H1 (cell line): ENCODE results near the gene PGAM2. TPM values are rescaled to one million over a fixed set of nuclear protein-coding genes. Genes with fewer than 3 reads are reported as not detected.

Experiments
- CTCF ChIA-PET: fragments of 300-600 bp; sonication (Branson Sonifier 250); formaldehyde crosslinking; loops from one replicate; lab custom pipeline; 2021; ENCODE audit not compliant: partially characterized antibody; lab: Charles Lee
- POLR2A ChIA-PET: fragments of 300-600 bp; sonication (Branson Sonifier 250); formaldehyde crosslinking; loops from one replicate; lab custom pipeline; 2021; ENCODE audit warnings: inconsistent platforms; ENCODE audit not compliant: partially characterized antibody; lab: Charles Lee
- DNase-seq, 2 experiments: peaks; one replicate each; pipeline versions ENCODE4 v3.0.0 to v3.0.0-alpha.2; 2010 to 2022; ENCODE audit warnings: low spot score in 2 of 2, low read depth in 1 of 2, mixed read lengths in 1 of 2
- FAIRE-seq: peaks from 2 replicates; lab custom pipeline; 2011; peaks lifted over from hg19 to GRCh38; lab: Jason Lieb, UNC
- H2AFZ ChIP-seq: 2 replicates; pipeline ENCODE4 v1.8.1; 2012; ENCODE audit warnings: low read length, inconsistent platforms
- H2AK5ac ChIP-seq: 2 replicates; pipeline ENCODE4 v1.6.1; 2013; ENCODE audit warnings: low read depth, low read length
- H2BK120ac ChIP-seq: replicated peaks from 2 replicates; pipeline ENCODE3; 2013; ENCODE audit warnings: low read depth, low read length, inconsistent platforms
- H2BK12ac ChIP-seq: 2 replicates; pipeline ENCODE4 v1.6.1; 2013; ENCODE audit warnings: low read depth, low read length
- H2BK15ac ChIP-seq: 2 replicates; pipeline ENCODE4 v1.6.1; 2013; ENCODE audit warnings: low read length
- H2BK20ac ChIP-seq: 2 replicates; pipeline ENCODE4 v1.6.1; 2013; ENCODE audit warnings: low read length
- H2BK5ac ChIP-seq: 2 replicates; pipeline ENCODE4 v1.6.1; 2013; ENCODE audit warnings: low read depth, low read length
- H3K14ac ChIP-seq: 2 replicates; pipeline ENCODE4 v1.6.1; 2013; ENCODE audit warnings: inconsistent platforms; ENCODE audit not compliant: insufficient read length
- H3K18ac ChIP-seq: 2 replicates; pipeline ENCODE4 v1.6.1; 2013; ENCODE audit warnings: low read length; ENCODE audit errors: extremely low read depth
- H3K23ac ChIP-seq: 2 replicates; pipeline ENCODE4 v1.6.1; 2013; ENCODE audit warnings: inconsistent platforms; ENCODE audit not compliant: insufficient read length
- H3K23me2 ChIP-seq: 2 replicates; pipeline ENCODE4 v1.6.1; 2013; ENCODE audit warnings: low read depth, low read length
- H3K27ac ChIP-seq: 2 replicates; pipeline ENCODE4 v1.6.1; 2011; ENCODE audit warnings: low read depth, low read length, inconsistent platforms
- H3K27me3 ChIP-seq, 4 experiments: replicated peaks in 1 of 4; 1 replicate in 1 of 4; 2 replicates in 3 of 4; pipeline versions ENCODE4 v1.6.1 to v1.8.1; 2011 to 2013; ENCODE audit warnings: low read length in 3 of 4, mild to moderate bottlenecking in 3 of 4, inconsistent platforms in 2 of 4, mixed read lengths in 2 of 4, moderate library complexity in 1 of 4; ENCODE audit not compliant: control insufficient read depth in 3 of 4, insufficient read depth in 3 of 4; ENCODE audit errors: extremely low read depth in 1 of 4
- H3K36me3 ChIP-seq, 4 experiments: 2 replicates each; pipeline versions ENCODE4 v1.6.1 to v1.8.1; 2011 to 2013; ENCODE audit warnings: mild to moderate bottlenecking in 4 of 4, low read length in 3 of 4, moderate library complexity in 2 of 4, control low read depth in 1 of 4, inconsistent platforms in 1 of 4; ENCODE audit not compliant: insufficient read depth in 4 of 4, control insufficient read depth in 2 of 4
- H3K4ac ChIP-seq: replicated peaks from 2 replicates; pipeline ENCODE3; 2013; ENCODE audit warnings: low read length, low read depth, mixed read lengths, inconsistent platforms; ENCODE audit not compliant: insufficient read length
- H3K4me1 ChIP-seq, 4 experiments: replicated peaks in 1 of 4; 1 replicate in 1 of 4; 2 replicates in 3 of 4; pipeline versions ENCODE4 v1.6.1 to v1.8.1; 2011 to 2013; ENCODE audit warnings: low read length in 3 of 4, inconsistent platforms in 2 of 4, mixed read lengths in 1 of 4; ENCODE audit not compliant: insufficient read depth in 4 of 4, control insufficient read depth in 3 of 4
- H3K4me2 ChIP-seq, 2 experiments: 2 replicates each; pipeline versions ENCODE4 v1.6.1 to v1.8.1; 2011 to 2013; ENCODE audit warnings: low read depth in 2 of 2, low read length in 2 of 2, control low read depth in 1 of 2, inconsistent platforms in 1 of 2, mild to moderate bottlenecking in 1 of 2; ENCODE audit not compliant: insufficient read depth in 1 of 2
- H3K4me3 ChIP-seq, 4 experiments: fragments of 200-600, 300-600 bp in 1 of 4; sonication (generic), shearing (Covaris generic), sonication (Bioruptor Twin) in 1 of 4; 2 replicates each; pipeline versions ENCODE4 v1.5.1 to v1.8.1; 2011 to 2016; ENCODE audit warnings: low read length in 4 of 4, low read depth in 3 of 4, control low read depth in 2 of 4, inconsistent platforms in 2 of 4, mild to moderate bottlenecking in 2 of 4, mixed read lengths in 1 of 4, moderate library complexity in 1 of 4; ENCODE audit not compliant: insufficient read depth in 2 of 4; ENCODE audit errors: extremely low read depth in 1 of 4
- H3K56ac ChIP-seq: replicated peaks from 2 replicates; pipeline ENCODE3; 2013; ENCODE audit warnings: low read depth, mild to moderate bottlenecking, mixed read lengths, low read length, inconsistent platforms; ENCODE audit not compliant: insufficient read length
- H3K79me1 ChIP-seq: 2 replicates; pipeline ENCODE4 v1.6.1; 2013; ENCODE audit warnings: low read depth, low read length, control low read depth
- H3K79me2 ChIP-seq, 2 experiments: 2 replicates each; pipeline versions ENCODE4 v1.6.1 to v1.8.1; 2012 to 2013; ENCODE audit warnings: low read length in 2 of 2, mild to moderate bottlenecking in 2 of 2, inconsistent platforms in 1 of 2; ENCODE audit not compliant: insufficient read depth in 2 of 2, control insufficient read depth in 1 of 2
- H3K9ac ChIP-seq, 4 experiments: replicated peaks in 1 of 4; 1 replicate in 1 of 4; 2 replicates in 3 of 4; pipeline versions ENCODE4 v1.6.1 to v1.8.1; 2011 to 2013; ENCODE audit warnings: low read depth in 3 of 4, low read length in 3 of 4, control low read depth in 2 of 4, mild to moderate bottlenecking in 2 of 4, moderate library complexity in 2 of 4, inconsistent platforms in 1 of 4; ENCODE audit errors: extremely low read depth in 1 of 4
- H3K9me3 ChIP-seq, 2 experiments: 2 replicates each; pipeline versions ENCODE4 v1.6.1 to v1.8.1; 2012 to 2013; ENCODE audit warnings: mild to moderate bottlenecking in 2 of 2, moderate library complexity in 2 of 2, control low read depth in 1 of 2, inconsistent platforms in 1 of 2, low read depth in 1 of 2, low read length in 1 of 2, mixed read lengths in 1 of 2; ENCODE audit not compliant: insufficient read depth in 2 of 2
- H4K20me1 ChIP-seq, 2 experiments: replicated peaks in 1 of 2; 2 replicates each; pipeline versions ENCODE3 to v1.8.1; 2011 to 2013; ENCODE audit warnings: inconsistent platforms in 2 of 2, low read length in 2 of 2, mild to moderate bottlenecking in 1 of 2; ENCODE audit not compliant: insufficient read depth in 2 of 2, control insufficient read depth in 1 of 2
- H4K5ac ChIP-seq: 2 replicates; pipeline ENCODE4 v1.6.1; 2013; ENCODE audit warnings: low read length, low read depth, mixed read lengths, inconsistent platforms; ENCODE audit not compliant: insufficient read length
- H4K8ac ChIP-seq: 2 replicates; pipeline ENCODE4 v1.8.0; 2013; ENCODE audit warnings: mild to moderate bottlenecking, moderate library complexity, low read length, inconsistent platforms; ENCODE audit not compliant: insufficient read depth; ENCODE audit errors: extremely low read depth
- H4K91ac ChIP-seq: replicated peaks from 2 replicates; pipeline ENCODE3; 2013; ENCODE audit warnings: low read length, mixed read lengths, inconsistent platforms; ENCODE audit not compliant: insufficient read length
- CBX5 ChIP-seq: fragments of 300-800, 300-1000 bp; sonication (generic); IDR thresholded peaks from 2 replicates; pipeline ENCODE4 v1.7.1; 2016; ENCODE audit warnings: antibody characterized with exemption, low read length, low read depth
- EP300 ChIP-seq, 2 experiments: IDR thresholded peaks; 1 replicate in 1 of 2; 2 replicates in 1 of 2; pipeline ENCODE4 v1.6.1; 2011 to 2012; ENCODE audit warnings: low read depth in 2 of 2, low read length in 2 of 2, mild to moderate bottlenecking in 2 of 2, borderline replicate concordance in 1 of 2, inconsistent platforms in 1 of 2, moderate library complexity in 1 of 2
- FOSL1 ChIP-seq: IDR thresholded peaks from 2 replicates; pipeline ENCODE4 v1.6.1; 2011; ENCODE audit warnings: mild to moderate bottlenecking, low read depth, low read length, moderate library complexity; ENCODE audit not compliant: insufficient read depth
- WGBS, 2 experiments: shearing (Covaris generic) in 1 of 2; methylation state at CpG; one replicate each; pipeline versions ENCODE4 v1.1.6 to v1.1.7; 2013 to 2015; ENCODE audit warnings: low lambda C conversion rate in 2 of 2, mixed read lengths in 2 of 2, inconsistent platforms in 1 of 2, low coverage in 1 of 2, missing lambda C conversion rate in 1 of 2; ENCODE audit not compliant: insufficient replicate concordance in 2 of 2, insufficient coverage in 1 of 2, insufficient read length in 1 of 2; ENCODE audit errors: extremely low coverage in 1 of 2, missing lambda C conversion rate in 1 of 2; 5-methylcytosine and 5-hydroxymethylcytosine counted together
- polyA plus RNA-seq, 7 experiments: library from polyadenylated mRNA; depleted of rRNA in 3 of 7; stranded (reverse) in 5 of 7; unstranded in 2 of 7; fragments of >200 nt in 5 of 7; fragments of 200-250 nt in 2 of 7; gene quantifications; 1 replicate in 5 of 7; 2 replicates in 1 of 7; 4 replicates in 1 of 7; pipeline versions ENCODE4 v1.2.1 to v1.2.3, GENCODE V29; 2011 to 2013; ENCODE audit warnings: missing spikeins in 2 of 7, mixed read lengths in 2 of 7
- total RNA-seq: library from RNA; stranded (reverse); fragmentation: NEBNext Ultra II Directional; extraction: Animal tissue kit (Norgen Biotek cat#: 25700); gene quantifications from 2 replicates; pipeline ENCODE4 v1.2.1, GENCODE V29; 2021

PGAM2 gene
- total and polyA plus RNA-seq, 2 of the 8 experiments (the other 6 are each of a cell fraction or from before 2014, with no cell fraction given), result 2.1 to 2.9 TPM

DNA sequence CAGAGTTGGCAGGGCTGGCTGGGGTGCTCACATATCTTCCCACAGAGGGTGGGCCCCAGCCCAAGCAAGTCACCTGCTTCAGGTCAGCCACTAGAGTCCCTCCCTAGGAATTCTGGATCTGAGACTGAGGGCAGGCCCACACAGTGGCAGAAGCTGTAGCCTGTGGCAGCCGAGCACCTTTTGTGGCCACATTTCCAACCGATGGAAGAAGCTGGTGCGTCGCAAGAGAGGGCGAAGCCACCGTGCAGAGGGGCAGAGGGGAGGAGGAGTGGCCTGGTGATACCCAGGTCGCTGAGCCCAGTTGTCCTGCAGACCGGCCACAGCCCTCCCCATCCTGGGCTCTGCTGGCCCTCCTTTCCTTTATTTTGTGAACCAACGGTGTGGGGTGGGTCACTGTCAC is 11.7 kb upstream of the PGAM2 start:
- Histone ChIP-seq H3K4me2 (no peak overlapping the region), H4K91ac (no peak overlapping the region), H3K9me3 (no peaks in the 10 kb centered on the region), H3K79me2 (no peaks in the 10 kb centered on the region), H3K4me3 (no peak overlapping the region), H3K18ac (no peak overlapping the region), H3K4ac (no peak overlapping the region), H2AFZ (no peak overlapping the region), H2BK20ac (no peak overlapping the region), H3K9ac (no peak overlapping the region), H3K23ac (no peak overlapping the region), H2BK12ac (no peak overlapping the region), H4K20me1 (peaks cover 0 to 8% of the 10 kb centered on the region in 2 experiments), H3K56ac (no peak overlapping the region), H3K14ac (no peak overlapping the region), H3K27ac (no peak overlapping the region), H3K36me3 (peaks cover 17 to 27% (median 18%) of the 10 kb centered on the region in 4 experiments), H3K27me3 (no peaks in the 10 kb centered on the region), H2BK120ac (no peak overlapping the region), H2BK5ac (no peak overlapping the region), H3K23me2 (0 out of 2 replicates have a peak, but pooled peaks cover 2% of the 10 kb centered on the region), H3K4me1 (no peaks in the 10 kb centered on the region), H2AK5ac (no peak overlapping the region), H4K5ac (no peak overlapping the region), H2BK15ac (no peak overlapping the region), H3K79me1 (no peaks in the 10 kb centered on the region), H4K8ac (no peak overlapping the region)
- ChIA-PET CTCF (interaction anchor here (0.9 to 2.7 kb wide), 2 partner anchors 10 to 142 kb away, joined by 3 to 15 read pairs; no protein-coding TSS in a partner anchor), POLR2A (interaction anchor here (5.5 kb wide), 1 partner anchor 12 kb away, joined by 48 read pairs; the partner anchor contains the start of gene PGAM2)
- DNase-seq, result no peak
- 94% methylated on average over 9 of the region's 9 CpGs; no CpG with 5 or more reads in 1 of the 2 experiments for WGBS, 2 experiments
- no peak for FAIRE-seq
- TF ChIP-seq CBX5 (no peak), FOSL1 (no peak), EP300 (IDR thresholded peaks at IDR 0.05; ENCODE audit: borderline replicate concordance in 1 of 2, low read depth in 2 of 2, low read length in 2 of 2) (no peak)
